ENCODE data around the gene SPDYE2B. TPM values are rescaled to one million over a fixed set of nuclear protein-coding genes. Genes with fewer than 3 reads are reported as not detected.
A peak's percentile ranks its signal among the peaks of the same experiment; 100 is the strongest.
"Not testable (repeated sequence)": the region's sequence is repeated elsewhere in the genome, so short reads cannot be mapped to it uniquely, and the experiment has no call there.

SPDYE2B gene
- total RNA-seq, 2 donors from 2014 or later: not detected

GRCh38 chr7:102667523-102667922 lies 17.4 kb downstream of the SPDYE2B start:
- not testable (repeated sequence) for H3K4me1 ChIP-seq (ENCODE audit: control insufficient read depth in 1 of 2, low read depth in 2 of 2); H3K27ac ChIP-seq; H3K36me3 ChIP-seq; H3K9me3 ChIP-seq; H3K27me3 ChIP-seq (replicated peaks; ENCODE audit: insufficient read depth); H3K4me3 ChIP-seq; ATAC-seq (ENCODE audit: insufficient number of reproducible peaks, low FRiP score, low read depth); DNase-seq (ENCODE audit: low spot score)

GRCh38 chr7:102671166-102671955 lies 21.2 kb downstream of the SPDYE2B start, which contains the start of gene POLR2J2:
POLR2J2 (minus strand) TSS chr7:102671663; CDS start chr7:102671601, 62 bp downstream.
- H3K9me3 ChIP-seq; H3K36me3 ChIP-seq; H3K27me3 ChIP-seq (replicated peaks; ENCODE audit: insufficient read depth); H3K4me1 ChIP-seq (ENCODE audit: control insufficient read depth in 1 of 2, low read depth in 2 of 2); ATAC-seq (ENCODE audit: insufficient number of reproducible peaks, low FRiP score, low read depth); H3K27ac ChIP-seq: not testable (repeated sequence)
- peak within 1 kb of the TSS; percentile 58 for H3K4me3 ChIP-seq
- DNase-seq (ENCODE audit: low spot score): peak; percentile 3

GRCh38 chr7:102671956-102672307 lies 21.8 kb downstream of the SPDYE2B start:
- H3K36me3 ChIP-seq; ATAC-seq (ENCODE audit: insufficient number of reproducible peaks, low FRiP score, low read depth); H3K4me3 ChIP-seq; H3K27ac ChIP-seq; H3K27me3 ChIP-seq (replicated peaks; ENCODE audit: insufficient read depth); DNase-seq (ENCODE audit: low spot score); H3K9me3 ChIP-seq; H3K4me1 ChIP-seq (ENCODE audit: control insufficient read depth in 1 of 2, low read depth in 2 of 2): not testable (repeated sequence)

DNA sequence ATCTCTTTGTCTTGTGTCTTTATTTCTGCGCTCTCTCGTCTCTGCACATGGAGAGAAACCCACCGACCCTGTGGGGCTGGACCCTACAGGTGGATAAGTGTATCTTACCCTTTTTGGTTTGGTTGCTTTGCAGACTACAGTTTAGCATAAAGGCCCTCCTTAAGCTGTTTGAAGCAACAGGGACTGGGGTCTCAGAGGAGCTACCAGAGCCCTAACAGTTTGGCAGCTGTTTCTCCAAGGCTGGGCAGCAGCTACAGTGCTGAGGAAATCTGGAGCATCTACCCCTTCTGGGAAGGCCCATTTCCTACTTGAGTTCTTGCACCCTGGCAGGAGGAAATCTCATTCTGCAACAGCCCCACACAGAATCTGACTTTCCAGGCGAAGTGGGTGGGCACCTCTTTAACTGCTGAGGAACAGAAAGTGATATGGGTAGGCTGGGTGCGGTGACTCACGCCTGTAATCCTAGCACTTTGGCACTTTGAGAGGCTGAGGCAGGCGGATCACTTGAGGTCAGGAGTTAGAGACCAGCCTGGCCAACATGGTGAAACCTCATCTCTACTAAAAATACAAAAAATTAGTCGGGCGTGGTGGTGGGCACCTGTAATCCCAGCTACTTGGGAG lies 23.4 kb downstream of the SPDYE2B start:
- ATAC-seq (ENCODE audit: insufficient number of reproducible peaks, low FRiP score, low read depth); H3K9me3 ChIP-seq; H3K36me3 ChIP-seq; H3K27me3 ChIP-seq (replicated peaks; ENCODE audit: insufficient read depth); H3K4me3 ChIP-seq; H3K4me1 ChIP-seq (ENCODE audit: control insufficient read depth in 1 of 2, low read depth in 2 of 2); DNase-seq (ENCODE audit: low spot score); H3K27ac ChIP-seq: not testable (repeated sequence)

DNA sequence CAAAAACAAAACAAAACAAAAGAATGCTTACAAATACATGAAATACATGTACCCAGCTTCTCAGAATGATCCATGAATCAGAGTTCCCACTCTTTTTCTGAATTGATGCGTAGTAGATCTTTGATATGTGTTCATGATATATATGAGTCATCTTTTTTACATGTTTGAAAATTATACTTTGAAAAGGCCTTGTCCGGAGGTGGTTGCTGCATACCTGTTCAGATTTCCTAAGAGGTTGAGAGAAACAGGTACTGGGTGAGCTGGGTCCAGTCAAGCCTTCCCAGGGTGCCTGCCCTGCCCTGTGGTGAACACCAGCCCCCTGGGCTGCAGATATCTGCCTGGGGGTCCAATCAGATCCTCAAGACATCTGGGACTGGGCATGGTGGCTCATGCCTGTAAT lies 25.4 kb downstream of the SPDYE2B start:
- H3K4me3 ChIP-seq; H3K27me3 ChIP-seq (replicated peaks; ENCODE audit: insufficient read depth); H3K4me1 ChIP-seq (ENCODE audit: control insufficient read depth in 1 of 2, low read depth in 2 of 2); DNase-seq (ENCODE audit: low spot score); H3K36me3 ChIP-seq; ATAC-seq (ENCODE audit: insufficient number of reproducible peaks, low FRiP score, low read depth); H3K9me3 ChIP-seq; H3K27ac ChIP-seq: not testable (repeated sequence)

GRCh38 chr7:102680780-102681179 lies 30.7 kb downstream of the SPDYE2B start:
- not testable (repeated sequence) for H3K36me3 ChIP-seq; ATAC-seq (ENCODE audit: insufficient number of reproducible peaks, low FRiP score, low read depth); H3K4me3 ChIP-seq; H3K4me1 ChIP-seq (ENCODE audit: control insufficient read depth in 1 of 2, low read depth in 2 of 2); H3K27me3 ChIP-seq (replicated peaks; ENCODE audit: insufficient read depth); H3K9me3 ChIP-seq; H3K27ac ChIP-seq; DNase-seq (ENCODE audit: low spot score)

DNA sequence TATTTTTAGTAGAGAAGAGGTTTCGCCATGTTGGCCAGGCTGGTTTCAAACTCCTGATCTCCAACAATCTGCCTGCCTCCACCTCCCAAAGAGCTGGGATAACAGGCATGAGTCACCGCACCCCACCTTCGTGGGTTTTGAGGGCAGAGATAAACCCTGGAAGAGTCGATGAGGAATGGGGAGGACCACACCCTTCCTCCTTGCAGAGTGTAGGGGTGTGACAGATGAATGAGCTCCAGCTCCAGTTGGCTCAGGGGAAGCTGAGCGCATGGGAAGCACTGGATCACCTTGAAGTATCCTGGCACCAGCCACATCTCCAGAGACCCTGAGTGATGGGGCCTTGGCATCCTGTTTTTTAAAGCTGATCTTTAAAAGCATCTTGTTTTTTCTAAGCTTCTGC lies 32.4 kb downstream of the SPDYE2B start:
- DNase-seq (ENCODE audit: low spot score); ATAC-seq (ENCODE audit: insufficient number of reproducible peaks, low FRiP score, low read depth); H3K27ac ChIP-seq; H3K36me3 ChIP-seq; H3K27me3 ChIP-seq (replicated peaks; ENCODE audit: insufficient read depth); H3K4me3 ChIP-seq; H3K9me3 ChIP-seq; H3K4me1 ChIP-seq (ENCODE audit: control insufficient read depth in 1 of 2, low read depth in 2 of 2): not testable (repeated sequence)

DNA sequence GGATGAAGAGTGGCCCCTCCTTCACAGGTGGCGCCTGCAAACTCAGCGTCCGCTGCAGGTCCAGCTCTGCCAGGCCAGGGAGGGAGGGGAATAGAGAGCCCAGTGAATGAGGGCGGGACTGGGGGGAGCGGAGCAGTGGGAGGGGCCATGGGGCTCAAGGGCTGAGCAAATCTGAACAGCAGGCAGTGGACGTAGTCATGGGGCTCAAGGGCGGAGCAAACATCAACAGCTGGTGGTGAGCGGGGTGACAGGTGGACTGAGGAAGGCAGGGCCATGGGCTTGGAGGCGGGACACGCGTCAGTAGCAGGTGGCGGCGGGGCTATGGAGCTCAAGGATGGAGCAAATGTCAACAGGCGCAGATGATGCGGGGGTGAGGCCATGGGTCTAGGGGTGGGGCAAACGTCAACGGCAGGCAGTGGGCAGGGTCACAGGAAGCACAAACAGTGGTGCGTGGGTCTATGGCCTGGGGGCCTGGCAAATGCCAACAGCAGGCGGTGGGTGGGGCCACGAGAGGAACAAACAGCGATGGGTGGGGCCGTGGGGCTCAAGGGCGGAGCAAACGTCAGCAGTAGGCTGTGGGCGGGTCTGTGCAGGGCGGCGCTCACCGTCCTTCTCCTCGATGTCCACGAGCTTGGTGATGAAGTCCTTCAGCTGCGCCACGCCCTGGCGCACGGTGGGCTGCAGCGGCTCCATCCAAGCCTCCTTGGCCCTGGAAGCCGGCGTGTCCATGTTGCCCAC lies 38.3 kb downstream of the SPDYE2B start:
- not testable (repeated sequence) for H3K36me3 ChIP-seq; H3K4me1 ChIP-seq (ENCODE audit: control insufficient read depth in 1 of 2, low read depth in 2 of 2); DNase-seq (ENCODE audit: low spot score); H3K27ac ChIP-seq; H3K9me3 ChIP-seq; H3K27me3 ChIP-seq (replicated peaks; ENCODE audit: insufficient read depth); H3K4me3 ChIP-seq
- peak; percentile 75 for ATAC-seq (ENCODE audit: insufficient number of reproducible peaks, low FRiP score, low read depth)

- H3K27me3 ChIP-seq (replicated peaks; ENCODE audit: insufficient read depth); H3K4me1 ChIP-seq (ENCODE audit: control insufficient read depth in 1 of 2, low read depth in 2 of 2); H3K9me3 ChIP-seq; H3K4me3 ChIP-seq; H3K27ac ChIP-seq; ATAC-seq (ENCODE audit: insufficient number of reproducible peaks, low FRiP score, low read depth); DNase-seq (ENCODE audit: low spot score); H3K36me3 ChIP-seq: not testable (repeated sequence)
Measured at GRCh38 chr7:102689436-102690282, 39.5 kb downstream of the SPDYE2B start.

GRCh38 chr7:102690602-102691001 lies 40.5 kb downstream of the SPDYE2B start:
- H3K27ac ChIP-seq; DNase-seq (ENCODE audit: low spot score); H3K4me3 ChIP-seq; H3K4me1 ChIP-seq (ENCODE audit: control insufficient read depth in 1 of 2, low read depth in 2 of 2); H3K27me3 ChIP-seq (replicated peaks; ENCODE audit: insufficient read depth); ATAC-seq (ENCODE audit: insufficient number of reproducible peaks, low FRiP score, low read depth); H3K36me3 ChIP-seq; H3K9me3 ChIP-seq: not testable (repeated sequence)

DNA sequence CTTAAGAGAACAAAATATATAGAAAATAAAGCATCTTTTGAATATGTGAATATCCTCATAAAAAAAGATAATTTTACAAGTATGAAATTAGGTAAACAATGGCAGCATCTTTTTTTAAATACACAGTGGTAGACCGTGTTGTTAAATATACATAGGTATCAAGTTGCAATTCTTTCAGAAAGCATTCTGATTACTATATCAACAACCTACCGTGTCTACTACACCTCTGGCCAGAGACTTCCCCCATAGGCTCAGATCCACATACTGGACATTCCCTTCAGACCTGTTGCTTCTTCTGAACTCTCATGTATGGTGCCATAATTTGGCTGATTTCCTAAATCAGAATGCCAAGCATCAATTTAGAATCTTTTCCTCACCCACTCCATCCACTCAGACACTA lies 43.9 kb downstream of the SPDYE2B start:
- ATAC-seq (ENCODE audit: insufficient number of reproducible peaks, low FRiP score, low read depth): not testable (repeated sequence)

More for the DNA sequence above, 43.9 kb downstream of the SPDYE2B start:
- not testable (repeated sequence) for H3K4me1 ChIP-seq (ENCODE audit: control insufficient read depth in 1 of 2, low read depth in 2 of 2); DNase-seq (ENCODE audit: low spot score); H3K27me3 ChIP-seq (replicated peaks; ENCODE audit: insufficient read depth); H3K4me3 ChIP-seq; H3K27ac ChIP-seq; H3K36me3 ChIP-seq; H3K9me3 ChIP-seq
